HCT116 (cell line): ENCODE data around the gene PDF. TPM values are rescaled to one million over a fixed set of nuclear protein-coding genes. Genes with fewer than 3 reads are reported as not detected.

Source experiments
- ATAC-seq: fragments of 200-7000 bp; cut with Tn5 transposase; 2 replicates; pipeline ENCODE4 v1.9.1; 2020; ENCODE audit warnings: mild to moderate bottlenecking, moderate library complexity
- BruUV-seq: library from RNA; stranded (reverse); fragments of 400-500 nt; replicated peaks from 2 replicates; lab custom pipeline; 2021; lab: Mats Ljungman, UMichigan
- CTCF ChIA-PET: fragments of 300-600 bp; sonication (Branson Sonifier 250); formaldehyde crosslinking; loops from one replicate; lab custom pipeline; 2021; ENCODE audit warnings: antibody characterized with exemption; lab: Charles Lee
- POLR2A ChIA-PET: fragments of 300-600, 350-600 bp; sonication (Branson Sonifier 250); formaldehyde crosslinking; loops from one replicate; lab custom pipeline; 2021; ENCODE audit warnings: antibody characterized with exemption; lab: Charles Lee
- RAD21 ChIA-PET, 2 experiments: fragments of 300-600 bp; sonication (Branson Sonifier 250); formaldehyde crosslinking; loops; one replicate each; lab custom pipeline; 2023; ENCODE audit warnings: low total read pairs in 2 of 2; ENCODE audit not compliant: uncharacterized antibody in 2 of 2, unreplicated experiment in 2 of 2, low non-redundant PET in 1 of 2; lab: Charles Lee
- DNase-seq: peaks from one replicate; pipeline ENCODE4 v3.0.0-alpha.2; 2010; ENCODE audit warnings: low read depth, low spot score
- H2AFZ ChIP-seq: fragments of 200-600 bp; shearing (Covaris generic), sonication (generic); 2 replicates; pipeline ENCODE4 v1.6.1; 2017; ENCODE audit warnings: low read depth, mixed run types, mixed read lengths, antibody characterized with exemption, low read length; ENCODE audit not compliant: poor library complexity, severe bottlenecking
- H3K27ac ChIP-seq: 2 replicates; pipeline ENCODE4 v1.5.1; 2012; ENCODE audit warnings: low read depth, low read length
- H3K27me3 ChIP-seq: fragments of 200-600 bp; sonication (generic); 2 replicates; pipeline ENCODE4 v1.6.1; 2016; ENCODE audit warnings: mixed run types, low read length, mixed read lengths; ENCODE audit not compliant: insufficient read depth
- H3K36me3 ChIP-seq, 2 experiments: fragments of 200-500 bp in 1 of 2; fragments of 200-600 bp in 1 of 2; sonication (Bioruptor generic) in 1 of 2; sonication (generic) in 1 of 2; 2 replicates each; pipeline versions ENCODE4 v1.5.1 to v1.6.1; 2014 to 2016; ENCODE audit warnings: low read length in 2 of 2, inconsistent platforms in 1 of 2, mixed read lengths in 1 of 2, mixed run types in 1 of 2; ENCODE audit not compliant: insufficient read depth in 2 of 2, control insufficient read depth in 1 of 2
- H3K4me1 ChIP-seq, 2 experiments: fragments of 200-600 bp in 1 of 2; sonication (generic) in 1 of 2; 2 replicates each; pipeline versions ENCODE4 v1.5.1 to v1.6.1; 2012 to 2017; ENCODE audit warnings: low read length in 2 of 2, inconsistent platforms in 1 of 2, mild to moderate bottlenecking in 1 of 2, mixed read lengths in 1 of 2, mixed run types in 1 of 2, moderate library complexity in 1 of 2; ENCODE audit not compliant: insufficient read depth in 2 of 2, control insufficient read depth in 1 of 2
- H3K4me2 ChIP-seq: fragments of 200-600 bp; sonication (generic); 2 replicates; pipeline ENCODE4 v1.6.1; 2017; ENCODE audit warnings: mixed run types, low read length, mixed read lengths
- H3K4me3 ChIP-seq, 2 experiments: fragments of 200-600 bp in 1 of 2; sonication (generic) in 1 of 2; replicated peaks in 1 of 2; 2 replicates each; pipeline ENCODE4 v1.5.1; 2011 to 2016; ENCODE audit warnings: low read length in 2 of 2, control low read depth in 1 of 2, low read depth in 1 of 2, mild to moderate bottlenecking in 1 of 2, mixed read lengths in 1 of 2, mixed run types in 1 of 2
- H3K79me2 ChIP-seq: fragments of 200-600 bp; sonication (generic); 2 replicates; pipeline ENCODE4 v1.6.1; 2017; ENCODE audit warnings: mild to moderate bottlenecking, mixed run types, low read length, moderate library complexity, mixed read lengths; ENCODE audit not compliant: insufficient read depth
- H3K9ac ChIP-seq: fragments of 200-600 bp; sonication (generic); 2 replicates; pipeline ENCODE4 v1.6.1; 2016; ENCODE audit warnings: low read length, mixed read lengths
- H3K9me2 ChIP-seq: fragments of 200-600 bp; sonication (generic), shearing (Covaris generic); 2 replicates; pipeline ENCODE4 v1.6.1; 2017; ENCODE audit warnings: mixed run types, mild to moderate bottlenecking, moderate library complexity; ENCODE audit not compliant: insufficient read depth
- H3K9me3 ChIP-seq, 2 experiments: fragments of 200-500 bp in 1 of 2; fragments of 200-600 bp in 1 of 2; sonication (Bioruptor generic) in 1 of 2; sonication (generic) in 1 of 2; 2 replicates each; pipeline ENCODE4 v1.6.1; 2014 to 2017; ENCODE audit warnings: low read length in 2 of 2, mixed read lengths in 2 of 2, inconsistent platforms in 1 of 2, low read depth in 1 of 2, mild to moderate bottlenecking in 1 of 2, mixed run types in 1 of 2, moderate library complexity in 1 of 2; ENCODE audit not compliant: control insufficient read depth in 1 of 2, insufficient read depth in 1 of 2
- H4K20me1 ChIP-seq: fragments of 200-600 bp; sonication (generic), shearing (Covaris generic); 2 replicates; pipeline ENCODE4 v1.6.1; 2017; ENCODE audit warnings: mixed run types, mild to moderate bottlenecking, moderate library complexity; ENCODE audit not compliant: insufficient read depth
- JUND ChIP-seq: IDR thresholded peaks from 2 replicates; pipeline ENCODE4 v1.6.1; 2012
- MAX ChIP-seq: IDR thresholded peaks from 2 replicates; pipeline ENCODE4 v1.6.1; 2012
- POLR2A ChIP-seq: IDR thresholded peaks from 2 replicates; pipeline ENCODE4 v1.7.0; 2011; ENCODE audit warnings: borderline replicate concordance; ENCODE audit not compliant: insufficient read depth, insufficient read length; ENCODE audit errors: extremely low read depth
- POLR2AphosphoS5 ChIP-seq: IDR thresholded peaks from 2 replicates; pipeline ENCODE4 v1.6.1; 2011; ENCODE audit warnings: mild to moderate bottlenecking, low read depth, low read length, moderate library complexity
- RAD21 ChIP-seq: IDR thresholded peaks from 2 replicates; pipeline ENCODE4 v1.6.1; 2012; ENCODE audit warnings: low read depth, mild to moderate bottlenecking
- SRF ChIP-seq: IDR thresholded peaks from 2 replicates; pipeline ENCODE4 v1.6.1; 2012; ENCODE audit warnings: low read depth
- intact Hi-C: fragments of 100-400 bp; cut with micrococcal nuclease; formaldehyde crosslinking; loops from 2 replicates; pipeline ENCODE4 v1.10.0; 2022
- total RNA-seq: library from RNA; stranded (reverse); gene quantifications from one replicate; pipeline ENCODE4 v1.2.1, GENCODE V29; 2021; ENCODE audit not compliant: unreplicated experiment
- TF ChIP-seq, protein P1 (sequence below): IDR thresholded peaks from 2 replicates; pipeline ENCODE4 v1.6.1; 2012; ENCODE audit warnings: low read depth

The PDF gene
- total RNA-seq, 1 experiment from 2014 or later = 33.9 TPM

DNA sequence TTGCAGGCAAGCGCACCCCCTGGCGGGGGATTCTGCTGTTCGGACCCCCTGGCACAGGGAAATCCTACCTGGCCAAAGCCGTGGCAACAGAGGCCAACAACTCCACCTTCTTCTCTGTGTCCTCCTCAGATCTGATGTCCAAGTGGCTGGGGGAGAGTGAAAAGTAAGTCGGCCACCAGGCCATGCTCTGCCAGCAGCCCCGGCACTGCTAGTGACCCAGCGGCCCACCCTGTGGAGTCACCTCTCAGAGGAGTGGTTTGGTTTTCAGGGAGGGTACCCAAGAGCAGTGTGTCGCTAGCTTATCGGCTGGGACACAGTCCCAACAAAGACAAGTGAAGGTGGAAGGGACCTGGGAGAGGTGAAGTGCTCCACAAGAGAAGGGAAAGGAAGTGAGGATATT is 11.0 kb downstream of the PDF start:
- no peaks in the 10 kb centered on the region for H3K4me1 ChIP-seq
- no peaks in the 10 kb centered on the region for H3K27me3 ChIP-seq
- POLR2A ChIA-PET = no interaction called here

DNA sequence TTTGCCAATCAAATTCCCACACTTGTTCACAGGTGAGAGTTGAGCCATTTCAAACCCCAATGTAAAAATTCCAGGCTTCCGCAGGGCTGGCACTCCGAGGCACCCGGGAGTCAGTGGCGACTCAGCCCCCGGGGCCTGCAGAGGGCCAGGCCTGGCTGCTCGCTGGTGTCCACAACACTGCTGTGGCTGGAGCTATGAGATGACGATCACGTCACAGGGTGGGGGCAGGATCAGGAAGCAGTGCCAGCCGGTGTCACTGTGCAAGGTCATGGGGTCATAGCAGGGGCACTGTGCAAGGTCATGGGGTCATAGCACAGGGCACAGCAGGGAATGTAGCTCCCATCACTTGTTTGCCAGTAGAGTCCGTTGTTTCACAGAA is 11.5 kb downstream of the PDF start:
- TF ChIP-seq JUND (no peak), SRF (no peak), POLR2AphosphoS5 (peak; percentile 31; the same call in 1 of the 2 replicates), MAX (no peak)
- TF ChIP-seq, protein P1, sequence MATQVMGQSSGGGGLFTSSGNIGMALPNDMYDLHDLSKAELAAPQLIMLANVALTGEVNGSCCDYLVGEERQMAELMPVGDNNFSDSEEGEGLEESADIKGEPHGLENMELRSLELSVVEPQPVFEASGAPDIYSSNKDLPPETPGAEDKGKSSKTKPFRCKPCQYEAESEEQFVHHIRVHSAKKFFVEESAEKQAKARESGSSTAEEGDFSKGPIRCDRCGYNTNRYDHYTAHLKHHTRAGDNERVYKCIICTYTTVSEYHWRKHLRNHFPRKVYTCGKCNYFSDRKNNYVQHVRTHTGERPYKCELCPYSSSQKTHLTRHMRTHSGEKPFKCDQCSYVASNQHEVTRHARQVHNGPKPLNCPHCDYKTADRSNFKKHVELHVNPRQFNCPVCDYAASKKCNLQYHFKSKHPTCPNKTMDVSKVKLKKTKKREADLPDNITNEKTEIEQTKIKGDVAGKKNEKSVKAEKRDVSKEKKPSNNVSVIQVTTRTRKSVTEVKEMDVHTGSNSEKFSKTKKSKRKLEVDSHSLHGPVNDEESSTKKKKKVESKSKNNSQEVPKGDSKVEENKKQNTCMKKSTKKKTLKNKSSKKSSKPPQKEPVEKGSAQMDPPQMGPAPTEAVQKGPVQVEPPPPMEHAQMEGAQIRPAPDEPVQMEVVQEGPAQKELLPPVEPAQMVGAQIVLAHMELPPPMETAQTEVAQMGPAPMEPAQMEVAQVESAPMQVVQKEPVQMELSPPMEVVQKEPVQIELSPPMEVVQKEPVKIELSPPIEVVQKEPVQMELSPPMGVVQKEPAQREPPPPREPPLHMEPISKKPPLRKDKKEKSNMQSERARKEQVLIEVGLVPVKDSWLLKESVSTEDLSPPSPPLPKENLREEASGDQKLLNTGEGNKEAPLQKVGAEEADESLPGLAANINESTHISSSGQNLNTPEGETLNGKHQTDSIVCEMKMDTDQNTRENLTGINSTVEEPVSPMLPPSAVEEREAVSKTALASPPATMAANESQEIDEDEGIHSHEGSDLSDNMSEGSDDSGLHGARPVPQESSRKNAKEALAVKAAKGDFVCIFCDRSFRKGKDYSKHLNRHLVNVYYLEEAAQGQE = no peak
- TF ChIP-seq, all 23 proteins: peak for 1
- ATAC-seq (no peak), DNase-seq (no peak)
- Histone ChIP-seq H3K4me2 (no peak overlapping the region), H4K20me1 (no peaks in the 10 kb centered on the region), H3K27ac (no peak overlapping the region; the same call in 1 of the 2 replicates), H3K9ac (no peak overlapping the region), H2AFZ (no peak overlapping the region), H3K4me1 (no peaks in the 10 kb centered on the region), H3K36me3 (peaks cover 42 to 60% of the 10 kb centered on the region in 2 experiments; a peak in 3 of 4 replicates), H3K9me3 (no peaks in the 10 kb centered on the region), H3K9me2 (no peaks in the 10 kb centered on the region), H3K4me3 (no peak overlapping the region), H3K27me3 (no peaks in the 10 kb centered on the region), H3K79me2 (peaks cover 71% of the 10 kb centered on the region)
- ChIA-PET POLR2A (no interaction called here), CTCF (no interaction called here), RAD21 (no interaction called here)
- no TSS peak for BruUV-seq
- intact Hi-C loops = no loop called here

More for the DNA sequence above, 11.0 kb downstream of the PDF start:
- no peaks in the 10 kb centered on the region for H3K9me3 ChIP-seq
- no TSS peak for BruUV-seq
- H3K4me3 ChIP-seq = no peak overlapping the region
- CTCF ChIA-PET = no interaction called here
- DNase-seq (no peak), ATAC-seq (no peak)
- H3K4me2 ChIP-seq = no peak overlapping the region
- H2AFZ ChIP-seq = no peak overlapping the region
- no peaks in the 10 kb centered on the region for H4K20me1 ChIP-seq
- intact Hi-C loops = no loop called here
- TF ChIP-seq, protein P1 = no peak
- TF ChIP-seq RAD21 = no peak
- TF ChIP-seq POLR2A = no peak
- H3K9me2 ChIP-seq = no peaks in the 10 kb centered on the region
- H3K79me2 ChIP-seq = peaks cover 71% of the 10 kb centered on the region
- H3K36me3 ChIP-seq = peaks cover 44 to 63% of the 10 kb centered on the region in 2 experiments; a peak in 3 of 4 replicates
- RAD21 ChIA-PET = no interaction called here
- no peak overlapping the region; the same call in 1 of the 2 replicates for H3K27ac ChIP-seq
- H3K9ac ChIP-seq = no peak overlapping the region
